Thyroid gland (tissue), 4 donors: ENCODE measurements around the gene GJD4.
A peak's percentile ranks its signal among the peaks of the same experiment; 100 is the strongest.

Experiments used
- POLR2A ChIP-seq, 2 donors: fragments of 450-650 bp; IDR thresholded peaks; one replicate each; pipeline ENCODE4 v1.6.1; 2017; ENCODE audit warnings: antibody characterized with exemption in 2 of 2, mild to moderate bottlenecking in 2 of 2, moderate library complexity in 1 of 2
- TF ChIP-seq, protein P1 (sequence below), 6 experiments: fragments of 200-600 bp in 3 of 6; fragments of 450-650 bp in 3 of 6; sonication (generic) in 3 of 6; IDR thresholded peaks; one replicate each; pipeline ENCODE4 v1.5.1; 2016 to 2019; ENCODE audit warnings: antibody characterized with exemption in 6 of 6, mild to moderate bottlenecking in 2 of 6, inconsistent platforms in 1 of 6, moderate library complexity in 1 of 6

DNA sequence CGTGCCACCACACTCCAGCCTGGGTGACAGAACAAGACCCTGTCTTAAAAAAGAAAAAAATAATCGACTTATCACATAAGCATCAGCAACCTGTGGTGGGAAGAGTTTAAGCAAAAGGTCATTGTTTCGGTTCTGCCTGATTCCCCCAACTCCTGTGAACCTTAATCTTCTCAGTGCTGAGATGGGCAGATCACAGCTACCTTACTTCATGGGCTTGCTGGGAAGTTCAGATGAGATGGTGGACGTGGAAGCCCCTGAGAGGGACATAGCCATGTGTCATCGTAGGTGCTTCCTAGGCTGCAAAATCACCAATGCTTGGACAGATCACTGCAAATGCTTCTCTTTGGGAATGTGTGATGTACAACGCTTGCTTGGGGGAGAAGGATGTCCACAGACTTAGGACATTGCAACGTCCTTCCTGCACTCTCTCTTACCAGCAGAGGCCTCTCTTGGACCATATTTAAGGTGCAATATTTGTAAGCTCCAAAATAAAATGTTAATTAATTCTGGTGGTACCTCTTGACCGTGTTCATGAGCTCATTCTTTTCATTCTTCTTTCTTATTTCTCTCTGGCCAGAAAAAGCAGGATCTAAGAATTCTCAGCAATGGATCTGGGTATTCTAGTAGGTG is 8.6 kb downstream of the GJD4 start:
- TF ChIP-seq, protein P1, sequence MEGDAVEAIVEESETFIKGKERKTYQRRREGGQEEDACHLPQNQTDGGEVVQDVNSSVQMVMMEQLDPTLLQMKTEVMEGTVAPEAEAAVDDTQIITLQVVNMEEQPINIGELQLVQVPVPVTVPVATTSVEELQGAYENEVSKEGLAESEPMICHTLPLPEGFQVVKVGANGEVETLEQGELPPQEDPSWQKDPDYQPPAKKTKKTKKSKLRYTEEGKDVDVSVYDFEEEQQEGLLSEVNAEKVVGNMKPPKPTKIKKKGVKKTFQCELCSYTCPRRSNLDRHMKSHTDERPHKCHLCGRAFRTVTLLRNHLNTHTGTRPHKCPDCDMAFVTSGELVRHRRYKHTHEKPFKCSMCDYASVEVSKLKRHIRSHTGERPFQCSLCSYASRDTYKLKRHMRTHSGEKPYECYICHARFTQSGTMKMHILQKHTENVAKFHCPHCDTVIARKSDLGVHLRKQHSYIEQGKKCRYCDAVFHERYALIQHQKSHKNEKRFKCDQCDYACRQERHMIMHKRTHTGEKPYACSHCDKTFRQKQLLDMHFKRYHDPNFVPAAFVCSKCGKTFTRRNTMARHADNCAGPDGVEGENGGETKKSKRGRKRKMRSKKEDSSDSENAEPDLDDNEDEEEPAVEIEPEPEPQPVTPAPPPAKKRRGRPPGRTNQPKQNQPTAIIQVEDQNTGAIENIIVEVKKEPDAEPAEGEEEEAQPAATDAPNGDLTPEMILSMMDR (IDR thresholded peaks at IDR 0.05), result peak in 3 of 6 experiments; percentile 29 to 35 (median 34)
- TF ChIP-seq POLR2A (IDR thresholded peaks at IDR 0.05), result no peak
